ENCODE measurements around the gene GBE1.
"Not testable (repeated sequence)": the region's sequence is repeated elsewhere in the genome, so short reads cannot be mapped to it uniquely, and the experiment has no call there.

GBE1 gene

DNA sequence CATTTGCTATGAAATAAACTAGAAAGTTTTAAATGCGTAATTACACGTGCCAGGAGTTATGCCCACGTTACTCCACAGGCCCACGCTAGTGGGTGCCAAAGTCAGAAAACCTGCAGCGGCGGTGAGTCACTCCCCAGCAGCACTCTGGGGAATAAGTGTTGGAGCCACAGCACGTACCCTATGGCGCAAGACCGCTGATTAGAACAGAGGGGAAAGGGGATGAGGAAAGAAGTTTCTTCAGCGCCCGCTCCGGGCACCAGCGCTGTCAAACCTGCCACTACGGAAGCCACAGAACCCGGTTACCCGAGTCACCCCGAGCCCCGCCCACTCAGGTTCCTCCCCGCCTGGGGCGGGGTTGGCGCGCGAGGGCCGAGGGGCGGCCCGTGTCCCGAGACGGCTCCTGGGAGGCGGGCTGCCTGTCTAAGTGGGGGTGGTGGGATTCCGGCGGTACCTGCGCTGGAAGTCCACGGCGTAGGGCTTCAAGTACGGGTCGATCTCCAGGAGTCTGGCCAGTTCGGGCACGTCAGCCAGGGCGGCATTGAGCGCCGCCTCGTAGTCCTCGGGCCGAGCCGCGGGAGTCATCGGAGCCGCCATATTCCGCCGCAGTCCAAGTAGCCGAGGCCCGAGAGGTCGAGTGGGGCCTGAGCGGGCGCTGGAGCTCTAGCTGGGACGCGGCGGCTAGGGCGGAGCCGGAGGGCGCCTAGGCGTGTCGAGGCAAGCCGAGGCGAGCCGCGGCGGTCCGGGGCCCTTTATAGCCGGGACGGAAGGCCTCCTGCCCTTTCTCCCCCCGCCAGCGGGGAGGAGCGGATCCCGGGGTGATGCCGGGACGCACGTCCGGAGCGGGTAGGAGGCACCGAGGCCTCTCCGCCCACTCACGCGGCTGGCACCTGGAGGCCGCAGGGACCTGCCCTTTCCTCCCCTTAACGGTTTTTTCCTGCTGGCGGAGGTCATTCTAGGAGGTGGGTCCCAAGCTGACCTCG is at the start of gene GBE1:
GBE1 (minus strand) TSS at position 722 of the 980 bp plus-strand sequence; CDS start at position 594, 128 bp downstream.
- H3K4me1 Mint-ChIP-seq (ENCODE audit: low read depth) = peaks cover 23% of the 10 kb centered on the region
- H3K27me3 Mint-ChIP-seq (ENCODE audit: low read depth) = no peaks in the 10 kb centered on the region
- peaks cover 43% of the 10 kb centered on the region for H3K36me3 Mint-ChIP-seq (ENCODE audit: low read depth)
- DNase-seq (ENCODE audit: low spot score) = peak; percentile 92
- H3K9me3 Mint-ChIP-seq = peaks cover 11% of the 10 kb centered on the region
- H3K4me3 Mint-ChIP-seq = peak within 1 kb of the TSS; percentile 89
- peak within 1 kb of the TSS; percentile 97 for H3K27ac Mint-ChIP-seq

- Mint-ChIP-seq H3K27ac (no peak overlapping the region), H3K9me3 (no peaks in the 10 kb centered on the region), H3K27me3 (ENCODE audit: low read depth) (no peaks in the 10 kb centered on the region), H3K36me3 (ENCODE audit: low read depth) (no peaks in the 10 kb centered on the region), H3K4me1 (ENCODE audit: low read depth) (no peaks in the 10 kb centered on the region), H3K4me3 (no peak overlapping the region)
- no peak for DNase-seq (ENCODE audit: low spot score)
Observed at GRCh38 chr3:81808900-81809299, 47.5 kb upstream of the GBE1 start.

DNA sequence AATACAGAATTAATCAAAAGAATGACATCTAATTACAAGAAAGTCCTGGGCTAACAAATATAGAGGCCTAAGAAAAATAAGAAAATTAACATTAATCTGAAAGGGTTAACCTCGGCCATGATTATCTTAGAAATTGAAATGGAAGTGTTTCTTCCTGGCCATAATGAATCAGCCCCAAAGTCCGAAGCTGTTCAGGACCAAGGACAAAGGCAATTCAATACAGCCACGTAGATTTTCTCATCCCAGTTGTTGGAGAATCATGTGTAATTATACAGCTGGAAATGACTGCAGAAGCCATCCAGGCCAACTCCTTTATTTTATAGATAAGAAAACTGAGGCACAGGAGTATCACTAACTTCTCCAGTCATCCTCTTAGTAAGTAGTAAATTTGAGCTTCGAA is 38.0 kb upstream of the GBE1 start:
- Mint-ChIP-seq H3K4me3 (no peak overlapping the region), H3K4me1 (ENCODE audit: low read depth) (no peaks in the 10 kb centered on the region), H3K9me3 (no peaks in the 10 kb centered on the region), H3K27me3 (ENCODE audit: low read depth) (peaks cover 4% of the 10 kb centered on the region), H3K36me3 (ENCODE audit: low read depth) (no peaks in the 10 kb centered on the region), H3K27ac (no peak overlapping the region)
- no peak for DNase-seq (ENCODE audit: low spot score)

- H3K4me3 Mint-ChIP-seq = no peak overlapping the region
- no peaks in the 10 kb centered on the region for H3K4me1 Mint-ChIP-seq (ENCODE audit: low read depth)
- DNase-seq (ENCODE audit: low spot score) = no peak
- peaks cover 2% of the 10 kb centered on the region for H3K27me3 Mint-ChIP-seq (ENCODE audit: low read depth)
- no peaks in the 10 kb centered on the region for H3K9me3 Mint-ChIP-seq
- no peaks in the 10 kb centered on the region for H3K36me3 Mint-ChIP-seq (ENCODE audit: low read depth)
- H3K27ac Mint-ChIP-seq = no peak overlapping the region
Observed at GRCh38 chr3:81793410-81793809, 32.0 kb upstream of the GBE1 start.

DNA sequence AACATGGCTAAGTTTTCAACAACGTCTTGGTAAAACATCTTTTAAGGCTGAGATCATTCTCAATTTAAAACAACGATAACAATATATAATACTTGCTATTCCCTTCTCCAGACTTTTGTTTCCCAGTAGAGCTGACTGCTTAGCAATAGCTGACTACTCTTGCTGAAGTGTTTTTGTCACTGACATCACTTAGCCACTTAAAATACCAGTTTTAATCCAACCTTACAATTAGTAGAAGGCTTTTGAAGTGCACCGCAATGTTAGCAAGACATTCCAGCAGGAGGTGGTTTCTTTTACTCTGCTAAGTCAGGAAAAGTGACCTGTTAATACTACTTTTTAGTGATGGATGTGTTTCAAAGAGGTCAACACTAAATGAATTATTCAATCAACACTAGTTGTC is 28.7 kb upstream of the GBE1 start:
- H3K36me3 Mint-ChIP-seq (ENCODE audit: low read depth) = no peaks in the 10 kb centered on the region
- H3K4me1 Mint-ChIP-seq (ENCODE audit: low read depth) = no peaks in the 10 kb centered on the region
- H3K9me3 Mint-ChIP-seq = no peaks in the 10 kb centered on the region
- no peak for DNase-seq (ENCODE audit: low spot score)
- peaks cover 2% of the 10 kb centered on the region for H3K27me3 Mint-ChIP-seq (ENCODE audit: low read depth)
- H3K27ac Mint-ChIP-seq = no peak overlapping the region
- no peak overlapping the region for H3K4me3 Mint-ChIP-seq

GRCh38 chr3:81789691-81790090 is 28.2 kb upstream of the GBE1 start:
- Mint-ChIP-seq H3K9me3 (no peaks in the 10 kb centered on the region), H3K27ac (no peak overlapping the region), H3K36me3 (ENCODE audit: low read depth) (no peaks in the 10 kb centered on the region), H3K4me1 (ENCODE audit: low read depth) (no peaks in the 10 kb centered on the region), H3K4me3 (no peak overlapping the region), H3K27me3 (ENCODE audit: low read depth) (no peaks in the 10 kb centered on the region)
- no peak for DNase-seq (ENCODE audit: low spot score)

- Mint-ChIP-seq H3K27ac (no peak overlapping the region), H3K9me3 (peaks cover 2% of the 10 kb centered on the region), H3K4me1 (ENCODE audit: low read depth) (no peaks in the 10 kb centered on the region), H3K36me3 (ENCODE audit: low read depth) (no peaks in the 10 kb centered on the region), H3K27me3 (ENCODE audit: low read depth) (no peaks in the 10 kb centered on the region), H3K4me3 (no peak overlapping the region)
- DNase-seq (ENCODE audit: low spot score) = no peak
Observed at GRCh38 chr3:81788610-81789009, 27.2 kb upstream of the GBE1 start.

DNA sequence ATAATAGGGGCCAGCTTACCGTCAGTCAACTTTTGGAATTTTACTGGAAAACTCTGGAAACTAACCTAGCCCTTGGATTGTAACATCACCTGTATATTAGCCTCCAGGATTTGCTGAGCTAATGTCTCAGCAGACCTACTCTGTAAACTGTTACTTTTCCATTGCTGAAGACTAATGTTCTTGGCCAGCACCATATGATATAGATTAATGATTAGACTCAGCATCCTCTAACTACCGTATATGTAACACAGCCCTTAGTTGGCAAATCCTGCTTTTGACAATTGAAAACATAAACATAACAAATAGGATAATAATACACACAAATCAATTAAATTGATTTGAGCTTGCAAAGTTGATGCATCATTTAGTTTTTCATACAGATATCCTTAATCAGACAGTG is 26.6 kb upstream of the GBE1 start:
- DNase-seq (ENCODE audit: low spot score) = no peak
- Mint-ChIP-seq H3K36me3 (ENCODE audit: low read depth) (no peaks in the 10 kb centered on the region), H3K4me1 (ENCODE audit: low read depth) (no peaks in the 10 kb centered on the region), H3K9me3 (peaks cover 3% of the 10 kb centered on the region), H3K4me3 (no peak overlapping the region), H3K27me3 (ENCODE audit: low read depth) (no peaks in the 10 kb centered on the region), H3K27ac (no peak overlapping the region)

- H3K4me1 Mint-ChIP-seq (ENCODE audit: low read depth) = no peaks in the 10 kb centered on the region
- H3K36me3 Mint-ChIP-seq (ENCODE audit: low read depth) = no peaks in the 10 kb centered on the region
- no peak overlapping the region for H3K27ac Mint-ChIP-seq
- DNase-seq (ENCODE audit: low spot score) = no peak
- H3K27me3 Mint-ChIP-seq (ENCODE audit: low read depth) = peaks cover 4% of the 10 kb centered on the region
- H3K9me3 Mint-ChIP-seq = peaks cover 6% of the 10 kb centered on the region
- no peak overlapping the region for H3K4me3 Mint-ChIP-seq
Observed at GRCh38 chr3:81782585-81782984, 21.1 kb upstream of the GBE1 start.

GRCh38 chr3:81778678-81779182 is 17.3 kb upstream of the GBE1 start:
- H3K4me3 Mint-ChIP-seq = no peak overlapping the region
- no peaks in the 10 kb centered on the region for H3K4me1 Mint-ChIP-seq (ENCODE audit: low read depth)
- H3K27ac Mint-ChIP-seq = no peak overlapping the region
- DNase-seq (ENCODE audit: low spot score) = no peak
- H3K27me3 Mint-ChIP-seq (ENCODE audit: low read depth) = peaks cover 10% of the 10 kb centered on the region
- H3K36me3 Mint-ChIP-seq (ENCODE audit: low read depth) = no peaks in the 10 kb centered on the region
- peaks cover 4% of the 10 kb centered on the region for H3K9me3 Mint-ChIP-seq

DNA sequence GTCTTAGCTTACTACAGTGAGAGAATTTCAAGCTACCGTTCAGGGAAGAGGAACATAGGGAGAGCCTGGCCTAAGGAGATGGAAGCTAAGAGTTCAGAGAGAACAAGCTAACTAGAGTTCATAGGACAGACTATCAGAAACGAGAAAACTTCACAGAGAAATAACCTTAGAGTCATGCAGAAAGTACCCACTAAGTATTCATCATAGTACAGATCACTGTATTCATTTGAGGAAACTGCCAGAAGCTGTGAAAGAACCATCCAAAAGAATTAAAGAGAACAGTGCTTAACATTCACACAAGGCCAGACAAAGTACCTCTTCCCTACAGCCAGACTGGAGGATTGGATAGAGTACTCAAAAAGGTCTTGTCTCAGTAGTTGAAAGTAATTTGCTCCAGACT is 15.2 kb upstream of the GBE1 start:
- Mint-ChIP-seq H3K27me3 (ENCODE audit: low read depth) (peaks cover 20% of the 10 kb centered on the region), H3K27ac (no peak overlapping the region), H3K36me3 (ENCODE audit: low read depth) (no peaks in the 10 kb centered on the region), H3K9me3 (peaks cover 3% of the 10 kb centered on the region), H3K4me1 (ENCODE audit: low read depth) (no peaks in the 10 kb centered on the region), H3K4me3 (no peak overlapping the region)
- DNase-seq (ENCODE audit: low spot score) = no peak

DNA sequence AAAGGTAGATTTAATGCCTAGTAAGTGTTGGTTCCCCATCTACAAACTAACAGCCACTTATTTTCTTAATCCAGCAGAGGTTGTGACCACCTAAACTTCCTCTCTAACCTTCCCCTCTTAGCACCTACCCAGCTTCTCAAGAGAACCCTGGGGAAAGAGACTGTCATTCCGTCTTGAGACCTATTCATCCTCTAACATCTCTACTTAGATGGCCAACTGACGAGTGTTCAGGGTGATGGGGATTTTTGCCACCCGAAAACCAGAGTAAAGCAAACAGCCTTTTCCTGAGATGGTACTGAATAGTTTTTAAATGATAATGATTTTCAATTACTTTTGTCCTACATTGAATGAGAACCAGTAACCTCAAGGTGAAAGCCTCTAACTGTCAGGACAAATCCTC is 9.3 kb upstream of the GBE1 start:
- DNase-seq (ENCODE audit: low spot score) = no peak
- Mint-ChIP-seq H3K4me1 (ENCODE audit: low read depth) (no peaks in the 10 kb centered on the region), H3K27me3 (ENCODE audit: low read depth) (peaks cover 15% of the 10 kb centered on the region), H3K36me3 (ENCODE audit: low read depth) (no peaks in the 10 kb centered on the region), H3K4me3 (no peak overlapping the region), H3K27ac (no peak overlapping the region), H3K9me3 (no peaks in the 10 kb centered on the region)

DNA sequence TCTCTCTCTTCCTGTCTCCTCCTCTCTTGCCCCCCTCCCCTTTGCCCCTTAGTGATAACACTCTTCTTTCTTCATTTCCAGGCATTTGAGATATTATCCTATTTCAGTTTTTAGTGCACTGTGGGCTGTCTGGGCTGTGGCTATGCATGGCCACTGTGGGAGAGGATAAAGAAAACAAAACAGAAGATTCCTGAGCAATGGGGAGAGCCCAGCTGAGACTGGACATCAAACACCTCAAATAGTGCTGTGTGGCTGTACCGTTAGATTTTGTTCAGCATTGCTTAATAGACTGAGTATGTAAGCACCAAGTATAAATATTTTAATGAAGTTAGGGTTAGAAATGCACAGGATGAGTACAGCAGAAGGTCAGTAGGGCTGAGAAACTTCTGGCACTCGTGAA is 7.9 kb upstream of the GBE1 start:
- Mint-ChIP-seq H3K27ac (no peak overlapping the region), H3K4me3 (no peak overlapping the region), H3K27me3 (ENCODE audit: low read depth) (peaks cover 15% of the 10 kb centered on the region), H3K9me3 (no peaks in the 10 kb centered on the region), H3K4me1 (ENCODE audit: low read depth) (no peaks in the 10 kb centered on the region), H3K36me3 (ENCODE audit: low read depth) (no peaks in the 10 kb centered on the region)
- no peak for DNase-seq (ENCODE audit: low spot score)

- H3K4me1 Mint-ChIP-seq (ENCODE audit: low read depth); H3K4me3 Mint-ChIP-seq; H3K9me3 Mint-ChIP-seq; DNase-seq (ENCODE audit: low spot score); H3K27ac Mint-ChIP-seq; H3K36me3 Mint-ChIP-seq (ENCODE audit: low read depth): not testable (repeated sequence)
- peaks cover 11% of the 10 kb centered on the region for H3K27me3 Mint-ChIP-seq (ENCODE audit: low read depth)
Observed at GRCh38 chr3:81767250-81767859, 5.9 kb upstream of the GBE1 start.
